ENCODE results near the gene SCIN. TPM values are rescaled to one million over a fixed set of nuclear protein-coding genes. Genes with fewer than 3 reads are reported as not detected.

The SCIN gene
- total and polyA plus RNA-seq, 9 donors, result 0.27 to 0.84 (median 0.36) TPM

- H3K36me3 ChIP-seq (ENCODE audit: control insufficient read depth, insufficient read depth, low read length), result no peaks in the 10 kb centered on the region
- no peak for DNase-seq
- no peaks in the 10 kb centered on the region for H3K4me1 ChIP-seq (ENCODE audit: control insufficient read depth, insufficient read depth, low read length)
- WGBS (ENCODE audit: insufficient coverage), result 80% methylated on average over 3 of the region's 3 CpGs
- no peak overlapping the region for H3K27ac ChIP-seq (ENCODE audit: low read length)
- H3K4me3 ChIP-seq (ENCODE audit: low read length), result no peak overlapping the region
- H3K27me3 ChIP-seq (ENCODE audit: control insufficient read depth, insufficient read depth, low read length), result no peaks in the 10 kb centered on the region
- no peaks in the 10 kb centered on the region for H3K9me3 ChIP-seq (replicated peaks; ENCODE audit: control insufficient read depth, low read depth, low read length)
Measured at GRCh38 chr7:12582362-12582761, 11.8 kb downstream of the SCIN start.

DNA sequence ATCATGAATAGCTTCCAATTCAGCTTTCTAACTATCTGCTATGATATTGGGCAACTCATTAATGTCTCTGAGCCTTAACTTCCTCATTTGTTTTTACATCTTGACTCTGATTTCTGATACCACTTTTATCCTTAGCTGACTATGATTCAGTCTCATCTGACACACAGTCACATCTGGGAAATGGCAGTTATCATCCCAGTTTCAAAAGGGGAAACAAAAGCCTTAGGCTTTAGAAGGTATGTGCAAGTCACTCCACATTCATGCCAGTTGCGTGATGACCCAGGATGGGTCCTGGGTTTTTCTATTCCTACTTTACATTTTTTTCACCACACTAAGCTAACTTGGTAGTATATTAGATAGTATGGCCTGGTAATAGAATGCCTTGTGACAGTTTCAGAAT, 12.7 kb downstream of the SCIN start:
- no peaks in the 10 kb centered on the region for H3K36me3 ChIP-seq (ENCODE audit: control insufficient read depth, insufficient read depth, low read length)
- no peak for DNase-seq
- no CpG with 5 or more reads among the region's 1 CpG for WGBS (ENCODE audit: insufficient coverage)

GRCh38 chr7:12583922-12584321, 13.4 kb downstream of the SCIN start:
- no peak for DNase-seq

More for the DNA sequence above, 12.7 kb downstream of the SCIN start:
- no peaks in the 10 kb centered on the region for H3K9me3 ChIP-seq (replicated peaks; ENCODE audit: control insufficient read depth, low read depth, low read length)
- H3K27me3 ChIP-seq (ENCODE audit: control insufficient read depth, insufficient read depth, low read length), result no peaks in the 10 kb centered on the region
- H3K4me1 ChIP-seq (ENCODE audit: control insufficient read depth, insufficient read depth, low read length), result no peaks in the 10 kb centered on the region
- H3K27ac ChIP-seq (ENCODE audit: low read length), result no peak overlapping the region
- H3K4me3 ChIP-seq (ENCODE audit: low read length), result no peak overlapping the region

GRCh38 chr7:12584930-12585329, 14.4 kb downstream of the SCIN start:
- H3K9me3 ChIP-seq (replicated peaks; ENCODE audit: control insufficient read depth, low read depth, low read length), result no peaks in the 10 kb centered on the region
- H3K27me3 ChIP-seq (ENCODE audit: control insufficient read depth, insufficient read depth, low read length), result no peaks in the 10 kb centered on the region
- no peak overlapping the region for H3K4me3 ChIP-seq (ENCODE audit: low read length)
- peak; percentile 79 for DNase-seq
- H3K36me3 ChIP-seq (ENCODE audit: control insufficient read depth, insufficient read depth, low read length), result no peaks in the 10 kb centered on the region
- WGBS (ENCODE audit: insufficient coverage), result 77% methylated on average over 4 of the region's 7 CpGs
- no peaks in the 10 kb centered on the region for H3K4me1 ChIP-seq (ENCODE audit: control insufficient read depth, insufficient read depth, low read length)
- H3K27ac ChIP-seq (ENCODE audit: low read length), result no peak overlapping the region

More at GRCh38 chr7:12583922-12584321, 13.4 kb downstream of the SCIN start:
- no peaks in the 10 kb centered on the region for H3K27me3 ChIP-seq (ENCODE audit: control insufficient read depth, insufficient read depth, low read length)
- no peak overlapping the region for H3K27ac ChIP-seq (ENCODE audit: low read length)
- H3K36me3 ChIP-seq (ENCODE audit: control insufficient read depth, insufficient read depth, low read length), result no peaks in the 10 kb centered on the region
- WGBS (ENCODE audit: insufficient coverage), result no CpG with 5 or more reads among the region's 2 CpGs
- H3K4me3 ChIP-seq (ENCODE audit: low read length), result no peak overlapping the region
- H3K4me1 ChIP-seq (ENCODE audit: control insufficient read depth, insufficient read depth, low read length), result no peaks in the 10 kb centered on the region
- H3K9me3 ChIP-seq (replicated peaks; ENCODE audit: control insufficient read depth, low read depth, low read length), result no peaks in the 10 kb centered on the region

DNA sequence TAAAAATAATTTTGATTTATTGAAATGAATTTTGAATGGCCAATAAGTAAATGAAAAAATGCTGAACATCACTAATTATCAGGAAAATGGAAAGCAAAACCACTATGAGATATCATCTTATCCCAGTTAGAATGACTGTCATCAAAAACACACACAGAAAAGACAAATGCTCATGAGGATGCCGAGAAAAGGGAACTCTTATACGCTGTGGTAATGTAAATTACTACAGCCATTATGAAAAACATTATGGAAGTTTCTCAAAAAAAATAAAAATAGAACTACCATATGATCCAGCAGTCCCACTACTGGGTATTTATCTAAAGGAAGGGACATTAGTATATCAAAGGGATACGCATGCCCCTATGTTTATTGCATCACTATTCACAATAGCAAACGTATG, 15.8 kb downstream of the SCIN start:
- Histone ChIP-seq H3K4me1 (ENCODE audit: control insufficient read depth, insufficient read depth, low read length) (no peaks in the 10 kb centered on the region), H3K27me3 (ENCODE audit: control insufficient read depth, insufficient read depth, low read length) (no peaks in the 10 kb centered on the region), H3K27ac (ENCODE audit: low read length) (no peak overlapping the region), H3K4me3 (ENCODE audit: low read length) (no peak overlapping the region), H3K36me3 (ENCODE audit: control insufficient read depth, insufficient read depth, low read length) (no peaks in the 10 kb centered on the region), H3K9me3 (replicated peaks; ENCODE audit: control insufficient read depth, low read depth, low read length) (no peaks in the 10 kb centered on the region)
- no peak for DNase-seq
- no CpG with 5 or more reads among the region's 4 CpGs for WGBS (ENCODE audit: insufficient coverage)

DNA sequence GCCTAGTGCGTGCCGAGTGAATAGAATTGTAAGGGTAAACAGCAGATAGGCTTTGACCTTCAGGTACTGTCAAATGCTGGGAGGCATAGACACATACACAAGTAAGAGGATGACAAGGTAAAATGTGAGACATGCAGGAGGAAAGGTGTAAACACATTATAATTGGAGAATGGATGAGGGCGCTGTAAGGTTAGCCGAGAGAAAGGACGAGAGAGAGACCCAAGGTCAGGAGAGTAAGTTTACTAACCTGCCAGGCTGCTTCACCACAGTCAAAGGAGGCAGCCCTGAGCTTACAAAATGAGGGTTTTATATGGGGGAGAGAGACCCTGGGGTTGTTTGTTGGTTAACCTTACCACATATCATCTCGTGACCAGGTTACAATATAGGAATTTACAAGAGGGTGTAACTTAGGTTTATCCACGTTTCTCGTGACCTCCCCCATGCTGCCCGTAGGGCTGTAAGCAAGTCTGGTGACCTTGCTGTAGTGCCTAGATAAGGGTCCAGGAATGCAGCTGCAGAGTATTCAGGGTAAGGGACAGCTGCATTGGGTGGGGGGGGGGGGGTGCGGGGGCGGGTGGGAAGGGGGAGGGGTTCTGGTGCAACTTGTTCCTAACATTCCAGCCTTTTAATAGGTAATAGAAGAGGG, 17.9 kb downstream of the SCIN start:
- H3K4me3 ChIP-seq (ENCODE audit: low read length), result no peak overlapping the region
- no peak overlapping the region for H3K27ac ChIP-seq (ENCODE audit: low read length)
- no peaks in the 10 kb centered on the region for H3K36me3 ChIP-seq (ENCODE audit: control insufficient read depth, insufficient read depth, low read length)
- DNase-seq, result no peak
- 100% methylated on average over 2 of the region's 11 CpGs for WGBS (ENCODE audit: insufficient coverage)
- no peaks in the 10 kb centered on the region for H3K9me3 ChIP-seq (replicated peaks; ENCODE audit: control insufficient read depth, low read depth, low read length)
- no peaks in the 10 kb centered on the region for H3K27me3 ChIP-seq (ENCODE audit: control insufficient read depth, insufficient read depth, low read length)
- H3K4me1 ChIP-seq (ENCODE audit: control insufficient read depth, insufficient read depth, low read length), result no peaks in the 10 kb centered on the region

DNA sequence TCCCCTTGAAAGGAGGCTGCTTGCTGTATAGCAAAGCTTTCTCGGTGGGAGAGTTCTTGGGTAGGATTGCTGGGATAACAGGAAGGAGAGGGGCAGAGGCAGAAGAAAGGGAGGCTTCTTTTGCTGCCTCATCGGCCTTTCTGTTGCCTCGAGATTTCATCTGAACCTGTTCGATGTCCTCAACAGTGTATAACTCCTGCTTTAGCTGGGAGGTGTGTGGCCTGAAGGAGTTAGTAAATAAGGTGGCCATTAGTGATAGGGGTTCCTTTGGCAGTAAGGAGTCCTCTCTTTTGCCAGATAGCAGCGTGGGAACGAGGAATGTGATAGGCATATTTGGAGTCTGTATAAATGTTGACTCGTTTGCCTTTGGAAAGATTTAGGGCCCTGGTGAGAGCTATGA, 20.0 kb downstream of the SCIN start:
- Histone ChIP-seq H3K36me3 (ENCODE audit: control insufficient read depth, insufficient read depth, low read length) (no peaks in the 10 kb centered on the region), H3K9me3 (replicated peaks; ENCODE audit: control insufficient read depth, low read depth, low read length) (no peaks in the 10 kb centered on the region), H3K27me3 (ENCODE audit: control insufficient read depth, insufficient read depth, low read length) (no peaks in the 10 kb centered on the region), H3K4me1 (ENCODE audit: control insufficient read depth, insufficient read depth, low read length) (no peaks in the 10 kb centered on the region), H3K4me3 (ENCODE audit: low read length) (no peak overlapping the region), H3K27ac (ENCODE audit: low read length) (no peak overlapping the region)
- WGBS (ENCODE audit: insufficient coverage), result 92% methylated on average over 5 of the region's 7 CpGs
- no peak for DNase-seq

DNA sequence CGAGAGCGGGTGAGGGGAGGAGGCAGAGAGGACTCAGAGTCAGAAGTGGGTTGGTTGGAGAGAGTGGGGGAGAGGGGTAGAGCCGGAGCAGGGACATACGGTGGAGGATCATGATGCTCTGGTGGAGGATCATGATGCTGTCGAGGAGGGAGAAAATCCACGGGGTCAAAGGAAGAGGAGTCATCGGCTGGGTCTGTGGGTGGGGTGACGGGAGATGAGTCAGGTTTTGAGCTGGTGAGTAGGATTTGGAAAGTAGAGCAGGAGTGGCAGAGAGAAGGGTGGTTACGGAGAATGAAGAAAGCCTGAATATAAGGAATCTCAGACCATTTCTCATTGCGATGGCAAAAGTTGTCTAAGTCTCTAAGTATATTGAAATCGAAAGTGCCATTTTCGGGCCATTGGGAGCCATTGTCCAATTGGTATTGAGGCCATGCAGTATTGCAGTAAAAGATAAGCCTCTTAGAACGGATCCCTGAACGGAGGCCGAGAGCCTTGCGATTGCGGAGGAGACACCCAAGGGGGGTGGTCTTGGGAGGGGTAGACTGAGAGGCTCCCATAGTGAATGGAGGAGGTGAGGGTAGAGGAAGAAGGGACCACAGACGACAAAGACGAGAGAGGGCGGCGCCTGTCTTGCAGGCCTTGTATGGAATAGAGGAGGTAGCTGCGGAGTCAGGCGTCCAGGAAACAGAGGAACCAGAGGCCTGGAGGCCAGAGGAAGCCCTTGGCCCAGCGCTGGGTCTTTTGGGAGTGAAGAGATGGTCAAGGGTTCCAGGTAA, 23.8 kb downstream of the SCIN start:
- no peaks in the 10 kb centered on the region for H3K4me1 ChIP-seq (ENCODE audit: control insufficient read depth, insufficient read depth, low read length)
- H3K4me3 ChIP-seq (ENCODE audit: low read length), result no peak overlapping the region
- no peak for DNase-seq
- H3K36me3 ChIP-seq (ENCODE audit: control insufficient read depth, insufficient read depth, low read length), result no peaks in the 10 kb centered on the region
- no peaks in the 10 kb centered on the region for H3K27me3 ChIP-seq (ENCODE audit: control insufficient read depth, insufficient read depth, low read length)
- WGBS (ENCODE audit: insufficient coverage), result 91% methylated on average over 23 of the region's 24 CpGs
- H3K9me3 ChIP-seq (replicated peaks; ENCODE audit: control insufficient read depth, low read depth, low read length), result no peaks in the 10 kb centered on the region
- H3K27ac ChIP-seq (ENCODE audit: low read length), result no peak overlapping the region

DNA sequence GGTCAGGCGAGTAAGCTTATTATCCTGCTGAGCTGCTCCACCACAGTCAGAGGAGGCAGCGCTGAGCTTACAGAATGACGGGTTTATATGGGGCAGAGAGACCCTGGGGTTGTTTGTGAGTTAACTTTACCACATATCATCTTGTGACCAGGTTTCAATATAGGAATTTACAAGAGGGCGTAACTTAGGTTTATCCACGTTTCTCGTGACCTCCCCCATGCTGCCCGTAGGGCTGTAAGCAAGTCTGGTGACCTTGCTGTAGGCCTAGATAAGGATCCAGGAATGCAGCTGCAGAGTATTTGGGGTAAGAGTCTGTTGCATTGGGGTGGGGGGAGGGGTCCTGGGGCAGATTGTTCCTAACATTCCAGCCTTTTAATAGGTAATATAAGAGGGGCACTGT, 24.6 kb downstream of the SCIN start:
- H3K36me3 ChIP-seq (ENCODE audit: control insufficient read depth, insufficient read depth, low read length), result no peaks in the 10 kb centered on the region
- no peaks in the 10 kb centered on the region for H3K9me3 ChIP-seq (replicated peaks; ENCODE audit: control insufficient read depth, low read depth, low read length)
- 100% methylated on average over 1 of the region's 7 CpGs for WGBS (ENCODE audit: insufficient coverage)
- no peaks in the 10 kb centered on the region for H3K4me1 ChIP-seq (ENCODE audit: control insufficient read depth, insufficient read depth, low read length)
- no peaks in the 10 kb centered on the region for H3K27me3 ChIP-seq (ENCODE audit: control insufficient read depth, insufficient read depth, low read length)
- H3K27ac ChIP-seq (ENCODE audit: low read length), result no peak overlapping the region
- DNase-seq, result no peak
- no peak overlapping the region for H3K4me3 ChIP-seq (ENCODE audit: low read length)

DNA sequence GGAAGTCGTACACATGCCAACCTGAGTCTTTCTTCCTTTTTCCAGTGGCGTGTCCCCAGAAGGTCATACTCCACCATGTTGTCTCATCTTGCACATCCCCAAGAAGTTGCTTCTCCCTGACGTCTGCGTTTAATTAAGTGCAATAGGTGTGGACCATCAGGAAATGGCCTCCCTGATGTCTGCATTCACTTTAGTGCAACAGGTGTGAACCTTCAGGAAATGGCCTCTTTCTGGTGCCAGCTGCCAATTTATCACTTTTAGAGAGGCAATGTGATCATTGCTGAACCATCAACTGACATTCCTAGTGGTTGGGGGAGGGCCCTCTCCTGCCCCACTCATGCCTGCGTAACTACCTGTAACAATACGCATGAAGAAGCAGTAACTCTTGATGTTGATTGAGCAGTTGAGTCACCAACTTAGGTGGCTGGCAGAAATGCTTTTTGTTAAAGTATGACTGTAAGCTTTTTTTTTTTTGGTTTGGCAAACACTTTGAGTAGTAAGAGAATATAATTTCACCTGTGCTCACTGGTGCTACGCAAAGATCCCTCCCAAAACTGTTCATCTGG, 25.8 kb downstream of the SCIN start:
- Histone ChIP-seq H3K27me3 (ENCODE audit: control insufficient read depth, insufficient read depth, low read length) (no peaks in the 10 kb centered on the region), H3K9me3 (replicated peaks; ENCODE audit: control insufficient read depth, low read depth, low read length) (no peaks in the 10 kb centered on the region), H3K4me1 (ENCODE audit: control insufficient read depth, insufficient read depth, low read length) (no peaks in the 10 kb centered on the region), H3K36me3 (ENCODE audit: control insufficient read depth, insufficient read depth, low read length) (no peaks in the 10 kb centered on the region), H3K4me3 (ENCODE audit: low read length) (no peak overlapping the region), H3K27ac (ENCODE audit: low read length) (no peak overlapping the region)
- no peak for DNase-seq
- 52% methylated on average over 3 of the region's 7 CpGs for WGBS (ENCODE audit: insufficient coverage)

Measured in muscle of leg (tissue), 11 donors.